Measurements from ENCODE around the gene SNX27. TPM values are rescaled to one million over a fixed set of nuclear protein-coding genes. Genes with fewer than 3 reads are reported as not detected.

Gene SNX27
- polyA plus RNA-seq, 4 donors = 4.3 to 19.2 (median 7.0) TPM

DNA sequence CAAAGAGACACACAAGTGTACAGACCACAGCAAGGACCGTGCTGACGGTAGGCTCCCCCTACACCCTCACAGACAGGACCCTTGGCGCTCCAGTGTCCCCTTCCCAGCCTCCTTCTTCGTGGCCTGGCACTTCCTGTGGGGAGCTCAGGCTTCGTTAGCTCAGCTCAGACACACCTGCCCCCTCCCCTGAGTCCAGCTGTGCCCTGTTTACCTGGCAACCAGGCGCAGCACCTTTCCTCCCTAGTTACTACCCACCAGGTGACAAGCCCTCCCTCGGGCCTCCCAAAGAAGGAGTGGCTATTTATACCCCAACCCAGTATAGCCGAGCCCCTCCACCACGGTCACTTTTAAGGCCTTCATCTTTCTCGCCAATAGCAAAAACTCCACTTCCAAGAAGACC, 100.1 kb downstream of the SNX27 start:
- peak; percentile 15 to 73 for DNase-seq
- Histone ChIP-seq H3K4me1 (ENCODE audit: control insufficient read depth in 3 of 3, insufficient read depth in 2 of 3, low read depth in 1 of 3, low read length in 2 of 3) (peaks cover 0 to 59% (median 7%) of the 10 kb centered on the region in 3 donors), H3K4me3 (ENCODE audit: low read depth in 1 of 3, low read length in 3 of 3) (peak overlapping the region in 1 of 3 donors; percentile 30), H3K36me3 (ENCODE audit: control insufficient read depth in 3 of 3, insufficient read depth in 2 of 3, low read depth in 1 of 3, low read length in 3 of 3) (peaks cover 0 to 68% (median 0%) of the 10 kb centered on the region in 3 donors), H3K27ac (ENCODE audit: low read depth in 1 of 3, low read length in 2 of 3) (peak overlapping the region in 1 of 3 donors; percentile 67), H3K9me3 (ENCODE audit: control insufficient read depth in 2 of 2, insufficient read depth in 1 of 2, low read depth in 1 of 2, low read length in 1 of 2) (no peaks in the 10 kb centered on the region), H3K27me3 (ENCODE audit: control insufficient read depth in 3 of 3, insufficient read depth in 3 of 3, low read length in 3 of 3) (no peaks in the 10 kb centered on the region)
- 40 to 57% (median 45%) methylated on average over 10 of the region's 10 CpGs for WGBS, 3 donors
- no peak for FAIRE-seq

DNA sequence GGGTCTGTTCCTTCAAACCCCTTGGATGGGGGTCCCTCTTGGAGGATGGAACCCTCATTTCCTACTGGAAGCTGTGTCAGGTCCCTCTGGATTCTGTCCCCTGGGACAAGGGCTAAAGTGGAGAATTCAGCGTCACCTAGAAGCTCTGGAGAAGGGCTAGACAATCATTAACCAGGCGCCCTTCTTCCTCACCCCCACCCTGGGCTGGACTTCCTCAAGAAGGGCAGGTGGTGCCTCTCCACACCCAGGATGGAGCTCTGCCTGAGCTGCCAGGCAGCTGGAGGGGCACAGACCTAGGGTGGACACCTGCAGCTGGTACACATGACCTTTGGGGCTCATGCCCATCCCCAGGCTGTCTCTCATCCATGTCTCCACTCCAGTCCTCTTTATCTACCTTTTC, 101.2 kb downstream of the SNX27 start:
- Histone ChIP-seq H3K9me3 (ENCODE audit: control insufficient read depth in 2 of 2, insufficient read depth in 1 of 2, low read depth in 1 of 2, low read length in 1 of 2) (no peaks in the 10 kb centered on the region), H3K4me1 (ENCODE audit: control insufficient read depth in 3 of 3, insufficient read depth in 2 of 3, low read depth in 1 of 3, low read length in 2 of 3) (peaks cover 0 to 68% (median 7%) of the 10 kb centered on the region in 3 donors), H3K36me3 (ENCODE audit: control insufficient read depth in 3 of 3, insufficient read depth in 2 of 3, low read depth in 1 of 3, low read length in 3 of 3) (peaks cover 0 to 58% (median 0%) of the 10 kb centered on the region in 3 donors), H3K27me3 (ENCODE audit: control insufficient read depth in 3 of 3, insufficient read depth in 3 of 3, low read length in 3 of 3) (peaks cover 0 to 8% (median 0%) of the 10 kb centered on the region in 3 donors), H3K27ac (ENCODE audit: low read depth in 1 of 3, low read length in 2 of 3) (peak overlapping the region in 1 of 3 donors; percentile 67), H3K4me3 (ENCODE audit: low read depth in 1 of 3, low read length in 3 of 3) (peak overlapping the region in 1 of 3 donors; percentile 30)
- FAIRE-seq (no peak), DNase-seq (peak; percentile 96)
- 13 to 64% (median 27%) methylated on average over 2 of the region's 2 CpGs for WGBS, 3 donors

DNA sequence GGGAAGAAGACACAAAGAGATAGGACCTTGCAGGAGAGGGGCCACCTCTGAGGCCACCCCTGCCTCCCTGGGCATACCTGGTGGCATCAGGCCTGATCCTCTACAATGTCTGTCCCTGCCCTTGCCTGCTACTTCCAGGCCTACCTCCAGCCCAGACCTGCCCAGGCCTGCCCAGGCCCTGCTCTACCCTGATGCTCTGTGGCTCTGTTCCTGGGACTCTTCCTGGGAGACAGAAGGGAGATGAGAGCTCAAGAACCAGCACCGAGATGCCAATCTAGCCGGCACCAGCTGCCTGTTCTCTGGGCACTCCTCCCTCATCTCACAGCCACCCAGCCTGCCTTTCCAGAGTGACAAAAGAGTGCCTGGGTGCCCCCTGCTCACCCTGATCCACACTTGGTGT, 102.0 kb downstream of the SNX27 start:
- H3K36me3 ChIP-seq (ENCODE audit: control insufficient read depth in 3 of 3, insufficient read depth in 2 of 3, low read depth in 1 of 3, low read length in 3 of 3) = peaks cover 0 to 50% (median 0%) of the 10 kb centered on the region in 3 donors
- peaks cover 0 to 8% (median 0%) of the 10 kb centered on the region in 3 donors for H3K27me3 ChIP-seq (ENCODE audit: control insufficient read depth in 3 of 3, insufficient read depth in 3 of 3, low read length in 3 of 3)
- H3K27ac ChIP-seq (ENCODE audit: low read depth in 1 of 3, low read length in 2 of 3) = peak overlapping the region in 1 of 3 donors; percentile 67
- FAIRE-seq (no peak), DNase-seq (no peak)
- H3K9me3 ChIP-seq (ENCODE audit: control insufficient read depth in 2 of 2, insufficient read depth in 1 of 2, low read depth in 1 of 2, low read length in 1 of 2) = no peaks in the 10 kb centered on the region
- peaks cover 0 to 68% (median 7%) of the 10 kb centered on the region in 3 donors for H3K4me1 ChIP-seq (ENCODE audit: control insufficient read depth in 3 of 3, insufficient read depth in 2 of 3, low read depth in 1 of 3, low read length in 2 of 3)
- 32 to 76% (median 64%) methylated on average over 2 of the region's 2 CpGs for WGBS, 3 donors
- peak overlapping the region in 1 of 3 donors; percentile 58 for H3K4me3 ChIP-seq (ENCODE audit: low read depth in 1 of 3, low read length in 3 of 3)

DNA sequence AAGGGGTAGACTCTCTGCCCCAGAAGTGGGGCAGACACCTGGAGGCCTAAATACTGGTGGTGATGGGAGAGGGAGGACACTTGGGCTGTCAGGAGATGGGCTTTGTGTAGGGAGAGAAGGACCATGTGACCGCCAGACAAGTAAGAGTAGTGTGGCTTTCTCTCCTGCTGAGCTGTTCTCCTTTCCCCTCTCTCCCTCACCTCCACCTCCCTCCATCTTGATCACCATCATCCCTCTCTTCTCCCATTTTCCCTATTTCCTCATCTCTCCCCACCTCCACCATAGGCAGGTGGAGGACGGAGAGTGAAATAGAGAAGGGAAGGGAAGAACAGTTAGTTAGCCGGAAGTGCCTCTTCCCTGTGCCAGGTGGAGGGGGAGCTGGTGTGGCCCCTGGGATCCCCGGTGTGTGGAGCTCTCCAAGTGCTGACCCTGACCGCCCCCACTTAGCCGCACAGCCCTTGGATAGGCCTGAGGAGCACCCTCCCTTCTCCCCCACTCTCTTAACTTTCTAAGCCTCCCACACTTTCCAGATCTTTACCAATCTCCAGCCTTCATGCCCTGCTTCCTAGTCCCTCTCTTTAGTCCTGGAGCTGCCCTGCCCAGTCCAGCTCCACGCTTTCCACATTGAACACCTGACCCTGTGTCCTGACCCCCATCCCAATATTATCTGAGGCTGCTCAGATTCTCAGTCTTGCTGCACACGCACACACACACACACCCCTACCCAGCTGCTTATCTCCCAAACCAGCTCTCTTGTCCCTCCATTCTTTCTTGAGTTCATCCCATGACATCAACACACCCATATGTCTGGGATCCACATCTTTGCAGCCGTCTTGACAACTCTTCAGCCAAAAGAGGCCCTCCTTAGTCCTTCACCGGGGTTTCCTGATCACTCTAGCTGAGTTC, 103.2 kb downstream of the SNX27 start:
- peaks cover 0 to 8% (median 0%) of the 10 kb centered on the region in 3 donors for H3K27me3 ChIP-seq (ENCODE audit: control insufficient read depth in 3 of 3, insufficient read depth in 3 of 3, low read length in 3 of 3)
- FAIRE-seq (no peak), DNase-seq (peak in 1 of 2 donors; percentile 38)
- WGBS, 3 donors = 75 to 82% (median 77%) methylated on average over 9 to 10 of the region's 10 CpGs
- no peaks in the 10 kb centered on the region for H3K9me3 ChIP-seq (ENCODE audit: control insufficient read depth in 2 of 2, insufficient read depth in 1 of 2, low read depth in 1 of 2, low read length in 1 of 2)
- H3K4me1 ChIP-seq (ENCODE audit: control insufficient read depth in 3 of 3, insufficient read depth in 2 of 3, low read depth in 1 of 3, low read length in 2 of 3) = peaks cover 0 to 62% (median 8%) of the 10 kb centered on the region in 3 donors
- H3K27ac ChIP-seq (ENCODE audit: low read depth in 1 of 3, low read length in 2 of 3) = peak overlapping the region in 1 of 3 donors; percentile 67
- H3K4me3 ChIP-seq (ENCODE audit: low read depth in 1 of 3, low read length in 3 of 3) = peak overlapping the region in 1 of 3 donors; percentile 58
- peaks cover 0 to 38% (median 0%) of the 10 kb centered on the region in 3 donors for H3K36me3 ChIP-seq (ENCODE audit: control insufficient read depth in 3 of 3, insufficient read depth in 2 of 3, low read depth in 1 of 3, low read length in 3 of 3)

GRCh38 chr1:151715726-151716404, 104.0 kb downstream of the SNX27 start:
- peak in 1 of 2 donors; percentile 86 for DNase-seq
- 40 to 59% (median 50%) methylated on average over 17 of the region's 17 CpGs for WGBS, 3 donors
- peaks cover 0 to 8% (median 0%) of the 10 kb centered on the region in 3 donors for H3K27me3 ChIP-seq (ENCODE audit: control insufficient read depth in 3 of 3, insufficient read depth in 3 of 3, low read length in 3 of 3)

DNA sequence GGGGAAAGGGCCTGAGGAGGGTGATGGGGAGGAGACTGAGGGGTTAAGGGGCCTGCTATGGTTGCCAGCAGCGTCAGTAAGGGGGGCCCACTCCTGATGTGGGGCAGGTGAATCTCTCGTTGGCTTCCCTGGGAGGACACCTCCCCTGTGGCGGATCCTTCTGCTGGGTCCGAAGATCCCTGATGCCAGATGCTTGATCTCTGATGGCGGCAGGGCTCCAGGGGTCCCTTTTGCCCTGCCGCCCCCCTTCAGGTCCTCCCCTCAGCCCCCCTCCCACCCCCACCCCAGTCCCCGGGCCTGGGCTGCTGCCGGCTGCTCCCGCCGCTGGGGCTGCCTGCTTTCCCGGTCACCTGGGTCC, 104.5 kb downstream of the SNX27 start:
- Histone ChIP-seq H3K4me1 (ENCODE audit: control insufficient read depth in 3 of 3, insufficient read depth in 2 of 3, low read depth in 1 of 3, low read length in 2 of 3) (peaks cover 0 to 63% (median 14%) of the 10 kb centered on the region in 3 donors), H3K9me3 (ENCODE audit: control insufficient read depth in 2 of 2, insufficient read depth in 1 of 2, low read depth in 1 of 2, low read length in 1 of 2) (no peaks in the 10 kb centered on the region), H3K27me3 (ENCODE audit: control insufficient read depth in 3 of 3, insufficient read depth in 3 of 3, low read length in 3 of 3) (peaks cover 0 to 8% (median 0%) of the 10 kb centered on the region in 3 donors), H3K36me3 (ENCODE audit: control insufficient read depth in 3 of 3, insufficient read depth in 2 of 3, low read depth in 1 of 3, low read length in 3 of 3) (peaks cover 0 to 27% (median 0%) of the 10 kb centered on the region in 3 donors), H3K4me3 (ENCODE audit: low read depth in 1 of 3, low read length in 3 of 3) (peak overlapping the region in 1 of 3 donors; percentile 58), H3K27ac (ENCODE audit: low read depth in 1 of 3, low read length in 2 of 3) (peak overlapping the region in 1 of 3 donors; percentile 67)
- FAIRE-seq (no peak), DNase-seq (no peak)
- 4 to 24% (median 10%) methylated on average over 4 to 11 of the region's 11 CpGs for WGBS, 3 donors

More at GRCh38 chr1:151715726-151716404, 104.0 kb downstream of the SNX27 start:
- Histone ChIP-seq H3K4me3 (ENCODE audit: low read depth in 1 of 3, low read length in 3 of 3) (peak overlapping the region in 1 of 3 donors; percentile 58), H3K27ac (ENCODE audit: low read depth in 1 of 3, low read length in 2 of 3) (peak overlapping the region in 1 of 3 donors; percentile 67), H3K36me3 (ENCODE audit: control insufficient read depth in 3 of 3, insufficient read depth in 2 of 3, low read depth in 1 of 3, low read length in 3 of 3) (peaks cover 0 to 32% (median 0%) of the 10 kb centered on the region in 3 donors), H3K4me1 (ENCODE audit: control insufficient read depth in 3 of 3, insufficient read depth in 2 of 3, low read depth in 1 of 3, low read length in 2 of 3) (peaks cover 0 to 65% (median 12%) of the 10 kb centered on the region in 3 donors), H3K9me3 (ENCODE audit: control insufficient read depth in 2 of 2, insufficient read depth in 1 of 2, low read depth in 1 of 2, low read length in 1 of 2) (no peaks in the 10 kb centered on the region)
- FAIRE-seq = no peak

DNA sequence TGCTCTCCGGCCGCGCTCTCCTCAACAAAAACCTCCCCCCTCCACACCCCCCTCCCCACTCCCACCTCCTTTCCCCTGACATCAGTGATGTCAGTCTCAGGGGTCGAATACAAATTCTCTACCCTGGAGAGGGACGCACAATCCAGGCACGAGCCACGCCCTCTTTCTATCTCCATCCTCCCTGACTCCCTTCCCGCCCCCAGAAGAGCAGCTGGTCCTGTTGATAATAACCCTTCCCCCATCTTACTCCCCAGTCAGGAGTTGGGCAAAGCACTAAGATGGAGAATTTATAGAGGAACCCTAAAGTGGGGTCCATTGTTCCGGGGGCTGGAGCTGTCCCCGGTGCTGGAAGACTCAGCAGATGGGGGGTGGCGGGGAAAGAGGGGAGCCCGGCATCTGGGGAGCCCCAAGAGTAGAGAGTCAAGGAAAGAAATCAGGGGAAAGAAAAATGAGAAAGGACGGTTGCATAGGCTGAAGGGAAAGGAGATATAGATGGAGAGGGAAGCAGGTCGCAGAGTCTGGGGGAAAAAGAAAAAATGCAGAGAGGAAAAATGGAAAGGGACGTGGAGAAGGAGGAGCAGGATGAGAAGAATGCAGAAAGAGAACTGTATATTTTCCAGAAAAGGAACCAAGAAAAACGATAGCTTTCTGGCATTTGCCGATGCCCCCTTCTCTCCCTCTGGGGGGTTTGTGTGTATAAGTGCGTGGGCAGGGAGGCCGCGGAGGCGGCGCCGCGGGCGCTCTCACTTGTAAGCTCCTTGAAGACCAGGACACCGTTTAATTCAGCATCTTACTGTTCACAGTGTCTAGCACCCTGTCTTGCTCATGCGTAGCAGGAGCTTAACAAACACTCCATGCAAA, 105.2 kb downstream of the SNX27 start, which contains the start of gene CELF3:
Gene CELF3, minus strand, starts transcription at position 33 of the 861 bp plus-strand sequence. CDS start 783 bp downstream, outside the sequence.
- no peak for FAIRE-seq
- 9 to 27% (median 19%) methylated on average over 27 of the region's 27 CpGs for WGBS, 3 donors
- H3K36me3 ChIP-seq (ENCODE audit: control insufficient read depth in 3 of 3, insufficient read depth in 2 of 3, low read depth in 1 of 3, low read length in 3 of 3) = peaks cover 0 to 21% (median 0%) of the 10 kb centered on the region in 3 donors
- peak within 1 kb of the TSS in 1 of 3 donors; percentile 58 for H3K4me3 ChIP-seq (ENCODE audit: low read depth in 1 of 3, low read length in 3 of 3)
- H3K9me3 ChIP-seq (ENCODE audit: control insufficient read depth in 2 of 2, insufficient read depth in 1 of 2, low read depth in 1 of 2, low read length in 1 of 2) = no peaks in the 10 kb centered on the region
- peaks cover 3 to 64% (median 13%) of the 10 kb centered on the region in 3 donors for H3K4me1 ChIP-seq (ENCODE audit: control insufficient read depth in 3 of 3, insufficient read depth in 2 of 3, low read depth in 1 of 3, low read length in 2 of 3)
- DNase-seq = peak; percentile 25 to 85
- peaks cover 0 to 14% (median 0%) of the 10 kb centered on the region in 3 donors for H3K27me3 ChIP-seq (ENCODE audit: control insufficient read depth in 3 of 3, insufficient read depth in 3 of 3, low read length in 3 of 3)
- peak within 1 kb of the TSS in 1 of 3 donors; percentile 67 for H3K27ac ChIP-seq (ENCODE audit: low read depth in 1 of 3, low read length in 2 of 3)

Data from small intestine (tissue), 7 donors.